Lower lobe of right lung (tissue), 2 donors: ENCODE measurements around the gene ASCC2. TPM values are rescaled to one million over a fixed set of nuclear protein-coding genes. Genes with fewer than 3 reads are reported as not detected.

Experiments
- ATAC-seq, 2 donors: fragments of 200-7000 bp; cut with Tn5 transposase; one replicate each; pipeline ENCODE4 v1.9.1; 2020 to 2022; ENCODE audit warnings: mild to moderate bottlenecking in 2 of 2, moderate library complexity in 2 of 2
- DNase-seq: peaks from one replicate; pipeline ENCODE4 v3.0.0-alpha.2; 2020
- H3K27ac ChIP-seq: fragments of 200-600 bp; one replicate; pipeline ENCODE4 v1.8.0; 2022
- H3K27me3 ChIP-seq: fragments of 200-600 bp; one replicate; pipeline ENCODE4 v1.8.0; 2022; ENCODE audit warnings: low read depth
- H3K36me3 ChIP-seq: fragments of 200-600 bp; one replicate; pipeline ENCODE4 v1.8.0; 2022; ENCODE audit warnings: mild to moderate bottlenecking
- H3K4me1 ChIP-seq: fragments of 200-600 bp; one replicate; pipeline ENCODE4 v1.8.0; 2022
- H3K4me3 ChIP-seq: fragments of 200-600 bp; one replicate; pipeline ENCODE4 v1.8.0; 2022; ENCODE audit warnings: mild to moderate bottlenecking
- H3K9me3 ChIP-seq: fragments of 200-600 bp; one replicate; pipeline ENCODE4 v1.8.0; 2022
- CTCF ChIP-seq: fragments of 200-600 bp; IDR thresholded peaks from one replicate; pipeline ENCODE4 v1.8.0; 2022; ENCODE audit warnings: antibody characterized with exemption, mild to moderate bottlenecking
- intact Hi-C: fragments of 100-400 bp; cut with DNase I; formaldehyde crosslinking; loops from one replicate; pipeline ENCODE4 v1.11.0; 2022
- total RNA-seq: library from RNA; stranded (reverse); fragmentation: NEBNext Ultra II Directional; extraction: Animal tissue kit (Norgen Biotek cat#: 25700); gene quantifications from one replicate; pipeline ENCODE4 v1.2.1, GENCODE V29; 2021
- donor health status: DM: no; HTN: yes; CAD: no; lungs with severe emphysema.

Gene ASCC2
- total RNA-seq, 1 donor from 2014 or later, result 65.4 TPM

DNA sequence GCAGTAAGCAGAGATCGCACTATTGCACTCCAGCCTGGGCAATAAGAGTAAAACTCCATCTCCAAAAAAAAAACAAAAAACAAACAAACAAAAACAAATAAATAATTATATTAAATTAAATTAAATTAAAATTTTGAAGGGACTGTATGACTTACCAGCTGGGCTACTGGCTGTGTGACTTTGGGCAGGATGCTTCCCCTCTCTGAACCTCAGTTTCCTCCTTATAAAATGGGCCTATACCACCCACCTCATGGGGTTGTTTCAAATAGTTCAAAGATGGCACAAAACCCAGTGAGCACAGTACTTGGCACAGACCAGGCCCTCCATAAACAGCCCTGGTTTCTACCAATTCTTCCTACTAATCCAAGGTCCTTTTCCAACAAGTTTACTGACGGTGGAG is 34.9 kb downstream of the ASCC2 start:
- no peaks in the 10 kb centered on the region for H3K27me3 ChIP-seq
- intact Hi-C loops, result no loop called here
- TF ChIP-seq CTCF, result no peak
- ATAC-seq (no peak), DNase-seq (no peak)
- peaks cover 86% of the 10 kb centered on the region for H3K36me3 ChIP-seq
- no peaks in the 10 kb centered on the region for H3K9me3 ChIP-seq
- H3K27ac ChIP-seq, result no peak overlapping the region
- peaks cover 35% of the 10 kb centered on the region for H3K4me1 ChIP-seq
- no peak overlapping the region for H3K4me3 ChIP-seq

- H3K4me3 ChIP-seq, result no peak overlapping the region
- no peaks in the 10 kb centered on the region for H3K27me3 ChIP-seq
- intact Hi-C loops, result no loop called here
- DNase-seq (no peak), ATAC-seq (no peak)
- TF ChIP-seq CTCF, result no peak
- peak overlapping the region; percentile 81 for H3K27ac ChIP-seq
- H3K36me3 ChIP-seq, result peaks cover 81% of the 10 kb centered on the region
- H3K4me1 ChIP-seq, result peaks cover 49% of the 10 kb centered on the region
- H3K9me3 ChIP-seq, result no peaks in the 10 kb centered on the region
Measured at GRCh38 chr22:29801796-29802195, 36.3 kb downstream of the ASCC2 start.

- ATAC-seq, result peak; percentile 46 to 72
- Histone ChIP-seq H3K4me1 (peaks cover 51% of the 10 kb centered on the region), H3K4me3 (no peak overlapping the region), H3K27me3 (no peaks in the 10 kb centered on the region), H3K36me3 (peaks cover 81% of the 10 kb centered on the region), H3K27ac (peak overlapping the region; percentile 81), H3K9me3 (no peaks in the 10 kb centered on the region)
- TF ChIP-seq CTCF, result no peak
- DNase-seq, result no peak
- intact Hi-C loops, result no loop called here
Measured at GRCh38 chr22:29801153-29801552, 36.9 kb downstream of the ASCC2 start.

GRCh38 chr22:29799217-29799680 is 38.8 kb downstream of the ASCC2 start:
- no peak for TF ChIP-seq CTCF
- intact Hi-C loops, result no loop called here

GRCh38 chr22:29798801-29799200 is 39.3 kb downstream of the ASCC2 start:
- peak overlapping the region; percentile 12 for H3K4me3 ChIP-seq
- DNase-seq (no peak), ATAC-seq (peak; percentile 9 to 20)
- H3K9me3 ChIP-seq, result no peaks in the 10 kb centered on the region
- peaks cover 51% of the 10 kb centered on the region for H3K4me1 ChIP-seq
- TF ChIP-seq CTCF, result no peak
- peaks cover 77% of the 10 kb centered on the region for H3K36me3 ChIP-seq
- no peaks in the 10 kb centered on the region for H3K27me3 ChIP-seq
- H3K27ac ChIP-seq, result peak overlapping the region; percentile 81
- intact Hi-C loops, result no loop called here

More at GRCh38 chr22:29799217-29799680, 38.8 kb downstream of the ASCC2 start:
- Histone ChIP-seq H3K36me3 (peaks cover 79% of the 10 kb centered on the region), H3K27ac (peak overlapping the region; percentile 81), H3K4me3 (peak overlapping the region; percentile 12), H3K4me1 (peaks cover 51% of the 10 kb centered on the region), H3K27me3 (no peaks in the 10 kb centered on the region), H3K9me3 (no peaks in the 10 kb centered on the region)
- DNase-seq, result peak; percentile 95
- peak; percentile 96 for ATAC-seq
